CD4-positive, alpha-beta T cell treated with Interleukin-6 at 100 ng/mL for 8 hours (primary cell): ENCODE measurements around the gene ANXA2R.
"Not testable (repeated sequence)": the region's sequence is repeated elsewhere in the genome, so short reads cannot be mapped to it uniquely, and the experiment has no call there.

Experiments used
- DNase-seq: peaks from one replicate; pipeline ENCODE4 v3.0.0-alpha.2; 2020; ENCODE audit warnings: mixed read lengths, low spot score

ANXA2R gene

DNA sequence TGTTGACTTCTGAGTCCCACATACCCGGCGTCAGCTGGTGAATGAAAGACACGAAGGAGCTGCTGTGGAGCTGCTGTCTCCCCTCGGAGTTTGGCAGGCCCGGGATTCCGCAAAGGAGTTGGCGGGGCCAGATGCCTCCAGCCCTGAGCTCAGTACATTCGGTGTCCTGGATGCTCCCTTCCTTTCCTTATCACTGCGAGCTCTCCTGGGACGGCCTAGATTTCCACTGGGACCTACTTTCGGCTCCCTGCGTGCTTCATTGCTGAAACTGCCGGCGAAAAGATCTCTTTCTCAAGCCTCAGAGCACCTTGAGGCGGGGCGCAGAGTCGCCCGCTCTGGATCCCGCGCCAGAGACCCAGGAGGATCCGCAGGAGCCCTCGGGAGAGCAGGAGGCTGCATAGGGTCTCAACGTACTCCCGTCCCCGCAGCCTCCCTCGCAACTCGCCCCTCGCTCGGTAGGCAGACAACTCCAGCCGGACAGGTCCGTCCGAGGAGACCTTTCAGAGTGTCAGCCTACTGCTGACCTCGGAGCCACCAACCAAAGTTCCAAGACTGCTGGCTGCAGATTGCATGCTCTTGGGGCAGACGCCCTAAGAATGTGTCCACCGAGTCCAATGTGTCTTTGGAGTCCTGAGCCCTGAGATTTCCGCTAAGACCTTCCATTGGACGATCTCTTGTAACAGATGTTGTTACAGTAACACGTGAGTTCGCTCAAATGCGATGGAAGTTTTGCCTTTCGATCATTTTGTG is 6.1 kb downstream of the ANXA2R start:
- no peak for DNase-seq

- no peak for DNase-seq
Observed at GRCh38 chr5:43027054-43027785, 12.9 kb downstream of the ANXA2R start.

GRCh38 chr5:43025184-43025950 is 14.8 kb downstream of the ANXA2R start:
- not testable (repeated sequence) for DNase-seq

- no peak for DNase-seq
Observed at GRCh38 chr5:43024217-43024616, 15.9 kb downstream of the ANXA2R start.

- DNase-seq, result no peak
Observed at GRCh38 chr5:43021151-43021550, 19.0 kb downstream of the ANXA2R start.

GRCh38 chr5:43020399-43020746 is 19.7 kb downstream of the ANXA2R start:
- DNase-seq, result peak; percentile 30

GRCh38 chr5:43019614-43020398 is 20.3 kb downstream of the ANXA2R start:
- DNase-seq, result peak; percentile 91

- no peak for DNase-seq
Observed at GRCh38 chr5:43019291-43019613, 20.9 kb downstream of the ANXA2R start.

GRCh38 chr5:43017428-43017815 is 22.7 kb downstream of the ANXA2R start:
- DNase-seq, result peak; percentile 42

DNA sequence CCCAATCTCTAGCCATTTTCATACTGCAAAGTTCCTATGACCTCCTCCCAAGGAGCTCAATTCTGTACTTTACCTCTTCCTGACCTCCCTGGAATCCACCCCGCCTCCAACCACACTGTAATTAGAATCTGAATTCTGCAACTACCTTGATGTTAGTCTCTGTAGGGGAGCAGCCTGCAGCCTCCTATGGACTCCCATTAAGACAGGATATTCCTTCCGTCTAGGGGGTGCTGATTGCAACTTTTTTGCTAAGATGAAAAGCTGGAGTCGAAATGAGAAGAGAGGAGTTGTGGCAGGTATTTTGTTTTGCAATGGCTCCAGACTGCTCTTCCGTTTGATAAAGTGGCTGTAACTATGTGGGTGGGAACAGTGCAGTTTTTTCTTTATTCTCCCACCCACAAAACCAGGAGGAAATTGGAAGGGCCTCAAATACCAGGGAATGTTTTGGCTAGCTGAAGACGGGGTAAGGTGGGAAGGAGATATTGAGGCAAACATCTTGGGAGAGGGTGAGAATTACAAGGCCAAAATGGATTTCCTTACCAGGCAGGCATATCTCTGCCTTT is 23.8 kb downstream of the ANXA2R start:
- no peak for DNase-seq

- no peak for DNase-seq
Observed at GRCh38 chr5:43014522-43014921, 25.6 kb downstream of the ANXA2R start.

GRCh38 chr5:43010935-43011315 is 29.2 kb downstream of the ANXA2R start:
- no peak for DNase-seq

GRCh38 chr5:43008363-43009153 is 31.6 kb downstream of the ANXA2R start:
- peak; percentile 91 for DNase-seq

- DNase-seq, result peak; percentile 86
Observed at GRCh38 chr5:43007911-43008362, 32.2 kb downstream of the ANXA2R start.

DNA sequence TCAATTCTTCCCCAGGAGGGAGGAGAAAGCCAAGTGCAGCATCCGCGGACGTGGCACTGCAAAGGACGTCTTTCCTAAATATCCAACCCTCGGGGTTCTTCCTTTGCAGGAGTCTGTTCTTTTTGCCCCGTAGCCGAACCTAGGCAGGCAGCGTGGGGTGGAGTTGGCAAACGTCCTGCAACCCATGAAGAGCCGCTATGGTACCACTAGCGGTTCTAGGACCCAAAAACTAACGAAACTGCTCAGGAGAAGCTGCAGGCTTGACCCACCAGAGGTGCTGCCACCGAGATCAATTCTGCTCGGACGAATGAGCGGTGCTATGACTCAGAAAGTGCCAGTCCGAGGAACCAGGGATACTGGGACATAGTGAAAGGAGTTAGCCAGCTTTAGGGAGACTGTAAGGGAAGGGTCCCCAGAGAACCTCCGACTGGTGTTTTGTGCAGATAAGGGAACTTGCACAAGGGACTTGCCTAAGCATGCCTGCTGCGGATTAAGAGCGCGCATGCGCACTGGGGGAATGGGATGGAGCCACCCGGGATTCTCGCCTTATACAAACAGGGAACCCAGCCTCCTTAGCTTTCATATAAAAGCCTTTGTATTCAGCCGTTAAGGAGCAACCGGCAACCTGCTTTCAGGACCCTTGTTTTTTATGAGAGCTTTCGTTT is 32.7 kb downstream of the ANXA2R start:
- peak; percentile 80 for DNase-seq

DNA sequence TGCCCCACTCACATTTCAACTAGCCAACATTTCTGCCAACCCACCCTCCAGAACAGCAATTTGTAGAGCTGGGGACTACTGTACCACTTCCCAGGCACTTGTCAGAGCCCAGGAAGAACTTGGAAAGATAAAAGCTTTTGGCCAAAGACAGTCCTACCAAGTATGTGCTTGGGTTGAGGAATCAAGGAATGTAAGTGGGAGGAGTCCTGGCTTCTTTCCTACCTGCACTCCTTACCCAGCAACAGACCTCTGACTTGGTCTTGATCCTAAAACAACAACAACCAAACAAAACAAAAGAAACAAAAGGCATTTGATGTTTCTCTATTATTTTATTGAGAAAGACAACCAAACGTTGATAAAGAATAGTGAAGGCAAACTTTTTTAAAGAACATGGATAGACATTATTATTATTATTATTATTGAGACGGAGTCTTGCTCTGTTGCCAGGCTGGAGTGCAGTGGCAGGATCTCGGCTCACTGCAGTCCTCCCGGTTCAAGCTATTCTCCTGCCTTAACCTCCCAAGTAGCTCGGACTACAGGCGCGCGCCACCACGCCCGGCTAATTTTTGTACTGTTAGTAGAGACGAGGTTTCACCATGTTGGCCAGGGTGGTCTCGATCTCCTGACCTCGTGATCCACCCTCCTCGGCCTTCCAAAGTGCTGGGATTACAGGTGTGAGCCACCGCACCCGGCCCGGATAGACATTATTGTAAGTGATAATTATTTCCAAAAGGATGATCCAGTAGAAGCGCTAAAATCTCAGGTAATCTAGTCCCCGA is 33.5 kb downstream of the ANXA2R start:
- DNase-seq, result no peak

- no peak for DNase-seq
Observed at GRCh38 chr5:43005031-43005430, 35.1 kb downstream of the ANXA2R start.

- DNase-seq, result no peak
Observed at GRCh38 chr5:43001748-43002147, 38.4 kb downstream of the ANXA2R start.

DNA sequence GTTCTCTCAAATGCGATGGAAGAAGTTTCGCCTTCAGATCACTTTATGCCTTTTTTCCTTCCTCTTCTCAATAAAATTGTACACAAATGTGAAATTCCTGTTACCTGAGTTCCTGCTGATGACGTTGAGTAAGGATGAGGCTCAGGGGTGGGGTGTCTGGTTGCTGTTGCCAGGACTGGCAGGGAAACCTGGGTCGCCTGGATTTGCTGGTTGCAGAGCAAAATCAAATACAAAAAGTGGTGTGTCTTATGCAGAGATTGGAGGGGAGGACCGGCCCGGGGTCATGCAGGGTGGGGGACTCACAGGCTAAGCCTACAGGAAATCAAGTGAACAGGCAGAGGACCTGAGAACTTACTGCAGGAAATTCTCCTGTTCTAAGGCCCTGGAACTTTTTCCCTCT is 39.2 kb downstream of the ANXA2R start:
- DNase-seq, result no peak
